ENCODE measurements around the gene TTC29.
"Not testable (repeated sequence)": the region's sequence is repeated elsewhere in the genome, so short reads cannot be mapped to it uniquely, and the experiment has no call there.

TTC29 gene

DNA sequence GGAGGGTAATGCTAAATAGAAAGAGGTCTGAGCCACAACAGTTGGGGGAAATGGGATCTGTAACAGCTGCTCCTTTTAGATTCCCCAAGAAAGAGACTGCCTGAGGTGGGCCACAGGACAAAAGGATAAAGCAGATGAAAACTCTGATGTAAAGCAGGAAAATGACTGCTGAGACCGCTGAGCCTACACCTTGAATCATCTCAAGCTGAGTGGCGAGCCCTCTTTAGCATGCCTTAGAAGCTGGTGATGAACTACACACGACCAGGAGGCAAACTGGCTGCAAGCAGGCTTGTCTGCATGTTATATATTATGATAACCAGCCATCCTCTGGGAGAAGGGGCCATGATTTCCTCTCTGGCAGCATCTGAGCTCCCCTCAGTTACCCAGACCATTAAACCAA lies 88.4 kb downstream of the TTC29 start:
- no peak for DNase-seq (ENCODE audit: low spot score)

DNA sequence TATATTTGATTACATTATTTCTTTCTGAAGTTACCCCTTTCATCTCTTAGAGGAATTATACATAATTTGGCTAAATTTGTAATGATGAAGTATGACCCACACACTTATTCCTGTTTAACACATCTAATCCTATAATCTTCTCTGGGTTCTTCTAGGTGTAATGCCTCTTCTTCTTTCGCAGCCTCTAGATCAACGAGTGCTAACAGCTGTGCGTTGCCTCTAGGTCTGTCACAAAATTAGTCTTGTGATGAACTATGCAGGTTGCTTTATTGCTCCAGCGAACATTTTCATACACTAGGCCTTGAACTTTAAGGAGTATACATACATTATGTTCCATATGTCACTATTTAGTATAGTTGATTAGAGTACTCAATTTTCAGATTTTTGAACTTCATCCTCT lies 89.9 kb downstream of the TTC29 start:
- DNase-seq (ENCODE audit: low spot score), result no peak

DNA sequence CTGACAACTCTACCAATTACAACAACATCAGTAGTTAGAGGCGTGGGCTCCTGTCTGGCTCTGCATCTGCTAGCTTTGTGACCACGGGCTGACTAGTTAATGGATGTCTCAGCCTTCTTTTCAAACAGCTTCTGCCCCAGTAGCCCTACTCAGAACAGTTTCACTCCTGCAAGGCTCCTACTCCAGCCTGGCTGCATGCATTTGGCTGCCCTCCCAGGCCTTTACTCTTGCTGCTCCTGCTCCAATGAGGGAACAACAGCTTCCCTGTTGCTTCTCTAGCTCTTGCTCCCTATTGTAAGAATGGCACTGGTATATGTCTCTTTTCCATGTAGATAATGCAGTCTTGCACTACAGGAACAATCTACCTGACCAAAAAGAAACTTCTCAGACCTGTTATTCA lies 93.3 kb downstream of the TTC29 start:
- DNase-seq (ENCODE audit: low spot score), result no peak

DNA sequence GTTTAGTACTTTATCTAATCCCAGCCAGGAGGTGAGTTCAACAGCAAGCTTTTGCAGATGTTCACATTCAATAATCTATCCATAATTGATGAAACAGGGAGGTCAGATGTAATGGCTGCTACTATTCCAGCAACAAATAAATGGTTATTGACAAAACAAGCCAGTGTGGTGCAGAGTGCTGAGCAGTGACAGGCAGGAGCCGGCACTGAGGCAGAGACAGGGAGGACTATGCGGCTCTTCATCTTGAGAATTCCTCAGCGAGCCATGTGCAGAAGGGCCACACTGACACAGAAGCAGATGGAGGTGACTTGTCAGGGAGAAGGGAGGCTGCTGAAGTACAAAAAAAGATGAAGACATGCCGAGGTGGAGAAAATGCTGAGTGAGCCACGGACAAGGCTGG lies 98.3 kb downstream of the TTC29 start:
- no peak for DNase-seq (ENCODE audit: low spot score)

DNA sequence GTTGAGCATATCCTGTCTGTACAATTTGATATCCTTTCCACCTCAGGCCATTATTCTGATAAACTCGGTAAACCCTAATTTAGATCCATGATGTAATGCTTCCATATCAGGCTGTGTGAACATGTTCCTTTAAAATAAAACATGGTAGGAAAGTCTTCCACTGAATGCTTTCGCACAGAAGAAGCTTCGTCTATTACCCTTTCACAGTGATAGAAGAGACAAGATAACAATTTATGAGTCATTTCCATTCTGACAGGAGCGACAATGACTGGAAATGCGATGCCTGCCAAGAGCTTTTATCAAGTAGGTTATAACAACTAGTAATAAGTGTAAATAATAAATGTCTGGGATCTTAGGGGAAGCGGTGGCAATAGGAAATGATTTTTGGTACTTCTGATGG lies 98.8 kb downstream of the TTC29 start:
- DNase-seq (ENCODE audit: low spot score), result no peak

DNA sequence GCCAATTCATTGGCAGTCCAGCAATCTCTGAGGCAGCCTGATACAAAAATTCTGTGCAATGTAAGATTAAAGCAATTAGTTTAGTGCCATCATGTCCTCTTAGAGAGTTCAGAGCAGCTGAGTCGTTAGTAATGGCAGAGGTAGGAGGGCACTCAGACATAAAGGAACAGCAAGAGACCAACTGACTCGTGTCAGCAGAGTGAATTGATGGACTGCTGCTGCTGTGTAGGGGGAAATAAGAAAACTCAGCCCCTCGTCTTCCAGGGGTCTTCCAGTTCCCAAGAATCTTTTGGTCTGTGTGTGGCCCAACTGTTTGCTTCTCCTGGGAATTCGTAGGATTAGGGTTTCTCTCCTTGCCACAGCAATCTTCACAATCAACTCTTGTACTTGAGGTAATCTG lies 100.9 kb downstream of the TTC29 start:
- DNase-seq (ENCODE audit: low spot score), result no peak

DNA sequence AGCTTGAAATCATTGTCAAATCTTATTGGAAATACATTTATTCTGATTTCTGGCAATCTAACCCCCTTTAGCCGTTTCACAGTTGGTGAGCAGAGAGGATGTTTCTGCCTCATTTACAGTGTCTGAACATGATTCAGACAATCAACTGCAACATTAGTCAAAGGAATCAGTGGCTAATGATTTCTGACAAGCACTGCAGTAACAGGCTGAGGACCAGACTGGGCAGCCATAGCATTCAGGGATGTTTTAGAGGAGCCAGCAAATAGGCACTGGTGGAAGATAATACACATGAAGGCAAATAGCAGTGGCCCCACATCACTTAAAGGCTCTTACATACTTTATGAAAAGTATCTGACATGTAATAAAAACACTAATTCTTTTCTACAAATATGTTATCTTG lies 102.8 kb downstream of the TTC29 start:
- no peak for DNase-seq (ENCODE audit: low spot score)

DNA sequence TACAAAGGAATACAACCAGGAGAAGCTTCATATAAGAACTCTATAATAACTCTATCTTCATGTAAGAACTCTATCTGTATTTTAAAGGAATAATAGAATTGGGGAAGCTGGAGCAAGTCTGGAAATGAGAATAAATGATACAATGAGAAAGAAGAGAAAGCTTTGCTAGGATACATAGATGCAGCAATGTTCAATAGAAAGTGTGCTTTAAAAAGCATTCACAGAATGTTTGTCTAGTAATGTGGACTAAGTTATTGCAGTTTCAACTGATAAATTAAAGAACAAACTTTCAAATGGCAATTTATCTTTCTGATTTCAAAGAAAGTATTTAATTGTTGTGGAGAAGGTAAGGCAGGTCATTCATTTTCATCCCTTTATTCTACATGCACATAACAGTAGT lies 104.9 kb downstream of the TTC29 start:
- DNase-seq (ENCODE audit: low spot score), result no peak

DNA sequence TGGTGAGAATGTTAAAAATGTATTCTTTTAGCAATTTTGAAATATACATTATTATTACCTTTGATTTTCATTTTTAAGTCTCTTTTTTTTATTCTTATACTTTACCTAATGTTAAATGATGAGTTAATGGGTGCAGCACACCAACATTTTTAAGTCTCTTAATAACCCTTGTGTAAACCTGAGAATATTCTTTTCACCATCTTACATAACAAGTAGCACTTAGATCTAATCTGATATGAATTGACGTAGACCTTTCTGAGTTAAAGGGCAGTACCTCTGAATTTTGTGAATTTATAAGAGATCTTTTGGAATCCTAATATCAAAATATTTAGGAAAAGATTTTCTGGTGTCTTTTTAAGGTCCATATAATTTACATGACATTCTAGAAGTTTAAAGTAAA lies 110.6 kb downstream of the TTC29 start:
- DNase-seq (ENCODE audit: low spot score), result no peak

DNA sequence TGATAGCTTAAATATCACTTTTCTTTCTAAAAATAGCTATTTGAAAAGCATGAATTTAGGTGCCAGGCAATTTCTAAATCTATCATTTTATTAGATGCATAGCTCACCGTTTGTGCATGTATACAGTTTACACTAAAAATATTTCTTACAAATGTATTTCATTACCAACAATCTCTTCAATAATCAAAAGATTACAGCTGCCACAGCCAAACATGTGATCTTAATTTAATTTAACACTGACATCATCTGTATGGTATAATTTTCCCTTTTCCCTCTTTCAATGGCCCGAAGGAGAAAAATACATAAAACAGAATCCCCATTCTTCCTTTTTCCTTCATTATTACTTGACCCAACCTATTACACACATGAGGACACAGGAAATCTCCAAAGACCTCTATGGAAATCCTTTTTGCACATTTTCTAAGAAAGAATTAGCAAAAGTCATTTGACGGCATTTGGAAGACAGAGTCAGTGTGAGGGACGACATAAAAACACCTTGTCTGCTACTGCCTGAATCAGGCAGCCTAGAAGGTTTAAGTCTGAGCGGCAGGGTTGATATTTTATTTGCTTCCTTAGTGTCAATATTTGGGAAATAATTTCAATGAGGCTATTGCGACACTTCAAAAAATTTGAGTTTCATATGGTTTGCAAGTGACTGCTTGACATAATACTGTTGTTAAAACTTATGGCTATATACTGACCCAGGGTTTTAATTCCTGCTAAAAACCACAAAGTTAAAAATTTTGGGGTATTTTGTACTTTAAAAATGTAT lies 111.2 kb downstream of the TTC29 start:
- DNase-seq (ENCODE audit: low spot score), result no peak

DNA sequence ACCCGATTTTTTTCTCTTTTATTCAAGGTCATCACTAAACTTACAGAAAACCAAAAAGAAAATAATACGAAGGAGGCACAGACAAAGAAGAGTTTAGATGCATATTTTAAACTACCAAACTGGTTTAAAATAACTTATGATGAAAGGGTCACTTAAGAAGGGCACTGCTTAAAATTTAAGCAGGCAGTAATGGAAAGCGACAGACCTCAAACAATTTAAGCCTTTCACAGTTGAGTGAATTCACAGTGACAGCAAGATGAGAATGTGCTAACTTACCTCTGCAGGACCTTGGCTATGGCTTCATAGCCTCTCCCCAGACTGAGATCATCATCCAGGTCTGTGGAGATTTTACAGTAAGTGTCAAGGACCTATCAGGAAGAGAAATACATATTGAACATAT lies 112.1 kb downstream of the TTC29 start:
- DNase-seq (ENCODE audit: low spot score), result no peak

DNA sequence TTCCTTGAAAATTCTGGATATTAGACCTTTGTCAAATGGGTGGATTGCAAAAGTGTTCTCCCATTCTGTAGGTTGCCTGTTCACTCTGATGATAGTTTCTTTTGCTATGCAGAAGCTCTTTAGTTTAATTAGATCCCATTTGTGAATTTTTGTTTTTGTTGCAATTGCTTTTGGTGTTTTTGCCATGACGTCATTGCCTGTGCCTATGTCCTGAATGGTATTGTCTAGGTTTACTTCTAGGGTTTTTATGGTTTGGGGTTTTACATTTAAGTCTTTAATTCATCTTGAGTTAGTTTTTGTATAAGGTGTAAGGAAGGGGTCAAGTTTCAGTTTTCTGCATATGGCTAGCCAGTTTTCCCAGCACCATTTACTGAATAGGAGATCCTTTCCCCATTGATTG lies 122.7 kb downstream of the TTC29 start:
- DNase-seq (ENCODE audit: low spot score), result not testable (repeated sequence)

DNA sequence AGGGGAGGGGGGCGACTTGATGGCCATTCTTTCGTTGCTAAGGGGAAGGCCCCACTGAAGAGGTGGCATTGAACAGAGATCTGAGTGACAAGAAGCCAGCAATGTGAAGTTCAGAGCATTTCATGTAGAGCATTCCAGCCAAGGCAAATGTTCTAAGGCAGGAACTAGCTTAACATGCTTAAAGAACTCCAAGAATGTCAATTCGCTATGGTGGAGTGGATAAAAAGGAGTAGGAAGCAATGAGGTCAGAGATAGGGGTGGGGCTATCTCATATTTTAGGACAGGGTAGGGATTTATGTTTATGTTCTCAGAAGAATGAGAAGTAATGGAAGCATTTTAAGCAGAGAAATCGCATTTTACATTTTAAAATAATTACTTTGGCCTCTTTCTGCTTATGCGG lies 130.9 kb downstream of the TTC29 start:
- no peak for DNase-seq (ENCODE audit: low spot score)

DNA sequence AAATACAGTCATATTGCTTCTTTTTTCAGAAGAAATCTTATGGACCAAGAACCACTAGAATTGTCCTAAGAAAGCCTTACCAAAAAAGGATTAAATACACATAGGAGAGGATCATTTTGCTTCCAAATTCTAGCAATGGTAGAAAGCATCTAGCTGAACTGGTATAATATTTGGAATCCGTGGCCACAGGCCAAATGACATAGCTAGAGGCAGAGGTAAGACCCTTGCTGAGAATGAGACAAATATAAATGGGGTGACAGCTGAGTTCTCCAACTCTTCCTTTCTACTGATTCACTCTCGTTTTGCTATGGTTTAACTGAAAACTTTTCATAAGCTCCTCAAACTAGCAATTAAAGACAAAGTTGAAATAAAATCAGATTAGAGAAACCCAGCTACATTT lies 150.0 kb downstream of the TTC29 start:
- DNase-seq (ENCODE audit: low spot score), result no peak

DNA sequence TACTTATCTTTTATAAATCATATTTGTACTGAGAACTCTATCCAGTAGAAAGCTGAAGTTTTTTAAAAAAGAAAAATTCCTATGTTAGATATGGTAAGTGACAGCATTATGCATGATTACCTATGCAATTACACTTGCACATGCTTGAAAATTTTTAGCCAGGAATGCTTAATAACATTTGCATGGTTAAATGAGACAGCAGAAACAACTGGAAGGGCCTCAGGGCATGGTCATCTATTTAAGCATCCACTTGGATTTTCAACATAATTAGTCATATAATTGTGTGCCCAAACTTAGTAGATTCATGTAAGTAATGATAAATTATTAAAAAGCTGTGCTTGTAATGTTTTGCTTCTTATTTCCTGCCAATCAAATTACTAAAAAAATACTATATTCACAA lies 151.9 kb downstream of the TTC29 start:
- no peak for DNase-seq (ENCODE audit: low spot score)

DNA sequence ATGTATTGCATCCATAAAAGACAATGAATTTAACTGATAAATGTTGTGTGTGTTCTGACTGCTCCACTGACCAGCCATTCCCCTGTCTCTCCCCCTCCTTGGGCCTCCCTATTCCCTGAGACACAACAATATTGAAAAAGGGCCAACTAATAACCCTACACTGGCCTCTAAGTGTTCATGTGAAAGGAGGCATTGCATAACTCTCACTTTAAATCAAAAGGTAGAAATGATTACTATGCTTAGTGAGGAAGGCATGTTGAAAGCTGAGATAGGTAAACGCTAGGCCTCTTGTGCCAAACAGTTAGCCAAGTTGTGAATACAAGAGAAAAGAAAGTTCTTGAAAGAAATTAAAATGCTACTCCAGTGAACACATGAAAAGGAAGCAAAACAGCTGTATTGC lies 154.2 kb downstream of the TTC29 start:
- DNase-seq (ENCODE audit: low spot score), result no peak

DNA sequence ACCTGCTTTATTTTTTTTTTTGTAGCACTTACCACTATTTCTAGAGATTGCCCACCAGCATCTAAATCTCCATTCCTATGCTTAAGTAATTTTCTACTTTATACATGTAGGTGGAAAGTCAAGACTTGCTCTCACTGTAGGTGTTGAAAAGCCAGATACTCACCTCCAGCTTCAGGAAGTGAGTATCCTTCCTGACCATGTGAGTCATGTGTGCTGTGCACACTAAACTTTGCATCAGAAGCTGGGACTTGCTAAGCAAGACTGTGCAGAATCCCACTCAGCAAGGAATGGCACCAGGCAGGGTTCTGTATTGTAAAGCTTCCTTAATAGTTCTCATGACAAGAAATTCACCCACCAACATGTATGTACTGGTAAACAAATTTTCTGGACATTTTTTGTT lies 155.1 kb downstream of the TTC29 start:
- DNase-seq (ENCODE audit: low spot score), result no peak

DNA sequence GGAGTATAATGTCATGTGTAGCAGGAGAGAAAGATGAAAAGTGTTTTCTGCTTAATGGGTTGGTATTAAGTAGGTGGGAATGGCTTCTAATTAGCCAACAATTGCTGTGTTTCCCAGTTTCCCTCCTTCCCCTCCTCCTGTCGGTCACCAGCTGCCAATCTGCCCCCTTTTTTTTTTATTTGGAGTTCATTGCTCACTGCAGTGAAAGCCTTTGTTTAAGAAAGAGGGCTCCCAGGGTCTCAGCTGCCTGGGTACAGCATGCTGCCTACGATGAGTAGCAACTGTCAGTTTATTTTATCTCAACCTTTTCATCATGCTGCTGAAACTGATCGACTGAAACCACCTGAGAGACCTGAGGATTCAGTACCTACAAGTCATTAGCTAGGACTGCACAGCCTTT lies 157.9 kb downstream of the TTC29 start:
- no peak for DNase-seq (ENCODE audit: low spot score)

DNA sequence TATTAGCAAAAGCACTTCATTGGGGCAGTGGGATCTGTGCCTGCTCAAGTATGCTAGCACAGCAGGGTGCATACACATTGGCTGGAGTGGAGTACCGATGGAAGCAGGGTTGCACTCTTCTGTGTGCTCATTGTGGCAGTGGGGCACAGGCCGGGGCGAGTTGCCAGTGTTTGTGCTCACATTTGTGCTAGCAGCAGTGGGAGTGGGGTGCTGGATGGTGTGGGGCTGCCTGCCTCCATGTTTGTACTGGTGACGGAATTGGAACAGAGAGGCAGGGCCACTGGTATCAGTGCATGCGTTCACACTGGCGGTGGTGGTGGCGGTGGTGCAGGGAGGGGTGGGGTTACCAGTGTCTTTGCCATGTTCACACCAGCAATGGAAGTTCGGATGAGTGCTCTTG lies 169.0 kb downstream of the TTC29 start:
- no peak for DNase-seq (ENCODE audit: low spot score)

DNA sequence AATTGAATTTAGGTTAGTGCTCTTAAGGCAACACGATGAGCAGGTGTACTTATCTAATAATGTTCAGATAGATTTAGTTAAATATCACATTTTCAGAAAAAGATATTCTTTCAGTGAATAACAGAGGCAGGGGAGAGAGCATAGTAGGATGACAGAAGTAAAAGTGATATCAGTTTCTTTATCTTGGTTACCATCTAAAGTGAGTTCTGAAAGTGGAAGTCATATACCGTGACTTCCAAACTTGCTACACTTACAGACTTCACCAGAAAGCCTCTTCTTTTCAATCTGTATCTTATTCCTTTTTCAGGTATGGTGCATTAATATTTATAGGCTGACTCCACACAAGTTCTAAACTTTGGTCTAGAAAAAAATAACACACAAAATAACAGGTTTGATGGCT lies 182.1 kb downstream of the TTC29 start:
- DNase-seq (ENCODE audit: low spot score), result no peak

DNA sequence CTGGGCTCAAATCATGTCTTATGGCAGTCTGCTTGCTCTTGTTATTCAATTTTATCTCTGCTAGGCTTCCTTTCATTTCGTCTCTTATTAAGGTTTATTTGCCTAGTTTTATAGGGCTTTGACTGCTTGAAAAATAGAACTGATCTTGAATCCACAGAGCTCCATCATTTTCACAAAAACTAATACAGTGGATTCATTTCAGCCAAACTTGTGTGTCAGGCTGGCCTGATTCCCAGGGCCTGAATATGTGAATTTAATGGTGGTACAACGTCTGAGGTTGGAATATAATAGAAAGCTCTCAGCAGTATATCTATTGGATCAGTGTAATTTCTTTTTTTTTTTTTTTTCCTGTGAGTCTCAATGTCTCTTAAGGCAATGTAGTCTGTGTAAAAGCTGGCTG lies 183.6 kb downstream of the TTC29 start:
- DNase-seq (ENCODE audit: low spot score), result no peak

DNA sequence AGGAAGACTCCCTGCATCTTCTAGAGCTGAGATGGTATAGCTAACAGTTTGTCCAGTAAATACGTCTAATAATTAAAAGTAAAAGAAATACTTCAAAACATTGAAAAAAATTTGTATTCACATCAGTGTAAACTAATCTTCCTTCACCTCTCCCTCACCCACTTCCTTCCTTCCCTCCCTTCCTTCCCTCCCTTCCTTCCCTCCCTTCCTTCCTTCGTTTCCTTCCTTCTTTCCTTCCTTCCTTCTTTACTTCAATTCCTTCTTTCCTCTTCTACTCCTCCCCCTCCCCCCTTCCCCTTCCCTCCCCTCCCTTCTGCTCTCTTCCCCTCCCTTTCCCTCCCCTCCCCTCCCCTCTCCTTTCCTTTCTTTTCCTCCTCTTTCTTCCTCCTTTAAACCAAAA lies 203.2 kb downstream of the TTC29 start:
- DNase-seq (ENCODE audit: low spot score), result no peak

DNA sequence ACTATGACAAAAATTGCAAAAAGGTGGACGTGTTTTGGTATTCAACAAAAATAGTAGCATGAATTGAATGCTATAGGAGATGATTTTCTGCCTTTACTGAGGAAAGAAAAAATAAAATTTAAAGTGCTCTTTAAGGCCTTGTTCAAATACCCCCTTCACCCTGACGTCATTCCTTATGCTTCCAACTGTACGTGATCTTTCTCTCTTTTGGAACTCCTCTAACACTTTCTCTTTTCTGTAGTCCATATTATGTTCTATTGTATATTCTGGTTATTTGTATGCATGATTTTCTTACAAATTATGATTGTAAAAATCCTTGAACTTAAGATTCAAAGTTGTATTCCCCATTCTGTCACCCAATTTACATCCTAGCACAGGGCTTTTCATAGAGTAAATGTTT lies 206.5 kb downstream of the TTC29 start:
- DNase-seq (ENCODE audit: low spot score), result no peak

DNA sequence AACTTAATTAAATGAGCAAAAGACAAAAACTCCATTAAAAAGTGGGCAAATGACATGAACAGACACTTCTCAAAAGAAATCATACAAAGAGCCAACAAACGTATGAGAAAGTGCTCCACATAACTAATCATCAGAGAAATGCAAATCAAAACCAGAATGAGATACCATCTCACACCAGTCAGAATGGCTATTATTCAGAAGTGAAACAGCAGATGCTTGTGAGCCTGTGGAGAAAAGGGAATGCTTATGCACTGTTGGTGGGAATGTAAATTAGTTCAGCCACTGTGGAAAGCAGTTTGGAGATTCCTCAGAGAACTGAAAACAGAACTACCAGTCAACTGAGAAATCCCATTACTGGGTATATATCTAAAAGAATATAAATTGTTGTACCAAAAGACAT lies 222.1 kb downstream of the TTC29 start:
- not testable (repeated sequence) for DNase-seq (ENCODE audit: low spot score)

DNA sequence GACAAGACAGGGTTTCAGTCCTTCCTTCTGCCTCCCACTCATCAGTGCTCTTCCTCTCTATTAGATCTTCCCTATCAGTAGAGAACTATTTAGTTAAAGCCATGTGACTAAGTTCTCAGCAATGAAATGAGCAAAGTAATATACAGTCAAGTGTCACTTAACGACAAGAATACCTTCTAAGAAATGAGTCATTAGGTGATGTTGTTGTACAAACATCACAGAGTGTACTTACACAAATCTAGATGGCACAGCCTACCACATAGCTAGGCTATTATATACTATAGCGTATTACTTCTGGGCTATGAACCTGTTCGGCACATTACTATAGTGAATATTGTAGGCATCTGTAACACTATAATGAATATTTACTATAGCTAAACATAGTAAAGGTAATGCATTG lies 235.7 kb downstream of the TTC29 start:
- no peak for DNase-seq (ENCODE audit: low spot score)

All from left forelimb (tissue), 1 donor.